GM20000 (cell line): ENCODE data around the gene GNPDA1.

ENCODE experiments used
- DNase-seq: peaks from one replicate; pipeline ENCODE4 v3.0.0; 2012; ENCODE audit warnings: low spot score
- CTCF ChIP-seq: IDR thresholded peaks from 2 replicates; pipeline ENCODE4 v1.5.1; 2012; ENCODE audit warnings: mild to moderate bottlenecking, control low read depth; ENCODE audit errors: extremely low read depth, missing control alignments

Gene GNPDA1

GRCh38 chr5:141966275-141966962, 46.4 kb downstream of the GNPDA1 start:
- TF ChIP-seq CTCF, result no peak
- no peak for DNase-seq

- TF ChIP-seq CTCF, result no peak
- no peak for DNase-seq
Measured at GRCh38 chr5:141965071-141965470, 47.8 kb downstream of the GNPDA1 start.

GRCh38 chr5:141963701-141964100, 49.1 kb downstream of the GNPDA1 start:
- TF ChIP-seq CTCF, result no peak

GRCh38 chr5:141961466-141961865, 51.4 kb downstream of the GNPDA1 start:
- no peak for TF ChIP-seq CTCF
- DNase-seq, result no peak

More at GRCh38 chr5:141963701-141964100, 49.1 kb downstream of the GNPDA1 start:
- DNase-seq, result no peak

- peak; percentile 91 for TF ChIP-seq CTCF
- DNase-seq, result peak; percentile 86
Measured at GRCh38 chr5:141960449-141961323, 52.1 kb downstream of the GNPDA1 start.

GRCh38 chr5:141960018-141960417, 52.8 kb downstream of the GNPDA1 start:
- DNase-seq, result peak; percentile 3
- peak; percentile 25 for TF ChIP-seq CTCF

GRCh38 chr5:141958546-141959172, 54.2 kb downstream of the GNPDA1 start:
- no peak for TF ChIP-seq CTCF
- DNase-seq, result peak; percentile 1
